Fibroblast of the conjunctiva (primary cell): ENCODE results near the gene PIK3CB.
A peak's percentile ranks its signal among the peaks of the same experiment; 100 is the strongest.
"Not testable (repeated sequence)": the region's sequence is repeated elsewhere in the genome, so short reads cannot be mapped to it uniquely, and the experiment has no call there.

Experiments used
- DNase-seq: peaks from one replicate; pipeline ENCODE4 v3.0.0-alpha.2; 2010; ENCODE audit warnings: low read depth

The PIK3CB gene

GRCh38 chr3:138747225-138747624, 87.5 kb downstream of the PIK3CB start:
- no peak for DNase-seq

GRCh38 chr3:138740072-138740471, 94.7 kb downstream of the PIK3CB start:
- no peak for DNase-seq

- DNase-seq = no peak
These were observed 102.3 kb downstream of the PIK3CB start for GRCh38 chr3:138732456-138732855.

GRCh38 chr3:138726946-138727730, 107.6 kb downstream of the PIK3CB start:
- no peak for DNase-seq

GRCh38 chr3:138726042-138726441, 108.7 kb downstream of the PIK3CB start:
- DNase-seq = not testable (repeated sequence)

GRCh38 chr3:138725116-138725515, 109.6 kb downstream of the PIK3CB start:
- DNase-seq = no peak

GRCh38 chr3:138724443-138724842, 110.3 kb downstream of the PIK3CB start:
- DNase-seq = no peak

GRCh38 chr3:138718849-138719248, 115.9 kb downstream of the PIK3CB start:
- no peak for DNase-seq

- no peak for DNase-seq
These were observed 117.4 kb downstream of the PIK3CB start for GRCh38 chr3:138717348-138717747.

GRCh38 chr3:138712086-138712485, 122.6 kb downstream of the PIK3CB start:
- DNase-seq = no peak

- no peak for DNase-seq
These were observed 129.1 kb downstream of the PIK3CB start for GRCh38 chr3:138705675-138706074.

GRCh38 chr3:138696666-138697370, 137.9 kb downstream of the PIK3CB start:
- DNase-seq = no peak

- peak; percentile 84 for DNase-seq
These were observed 140.3 kb downstream of the PIK3CB start for GRCh38 chr3:138694287-138695007.

- no peak for DNase-seq
These were observed 142.6 kb downstream of the PIK3CB start for GRCh38 chr3:138692152-138692551.

GRCh38 chr3:138691351-138691750, 143.4 kb downstream of the PIK3CB start:
- no peak for DNase-seq

- DNase-seq = no peak
These were observed 144.7 kb downstream of the PIK3CB start for GRCh38 chr3:138690036-138690435.

GRCh38 chr3:138688871-138689299, 145.8 kb downstream of the PIK3CB start:
- no peak for DNase-seq

- no peak for DNase-seq
These were observed 147.5 kb downstream of the PIK3CB start for GRCh38 chr3:138687236-138687635.

GRCh38 chr3:138686771-138687221, 147.9 kb downstream of the PIK3CB start:
- DNase-seq = peak; percentile 30

GRCh38 chr3:138684396-138684795, 150.3 kb downstream of the PIK3CB start:
- no peak for DNase-seq

GRCh38 chr3:138682648-138683047, 152.1 kb downstream of the PIK3CB start:
- no peak for DNase-seq

- no peak for DNase-seq
These were observed 153.1 kb downstream of the PIK3CB start for GRCh38 chr3:138681463-138682220.
